Memory B cell (primary cell): ENCODE measurements around the gene FANK1.
A peak's percentile ranks its signal among the peaks of the same experiment; 100 is the strongest.

Source experiments
- ATAC-seq: fragments of 150-1000 bp; cut with Tn5 transposase; 2 replicates; pipeline ENCODE4 v1.10.0; 2021; ENCODE audit warnings: low read depth, mild to moderate bottlenecking, moderate library complexity
- DNase-seq, 2 donors: peaks; one replicate each; pipeline ENCODE4 v3.0.0; 2022; ENCODE audit warnings: low spot score in 2 of 2
- H3K27ac Mint-ChIP-seq: one replicate; pipeline ENCODE4 v1.8.0; 2022; ENCODE audit warnings: mild to moderate bottlenecking, moderate library complexity, mixed read lengths
- H3K27me3 Mint-ChIP-seq: one replicate; pipeline ENCODE4 v1.8.0; 2022; ENCODE audit warnings: mixed read lengths
- H3K36me3 Mint-ChIP-seq: one replicate; pipeline ENCODE4 v1.8.0; 2022; ENCODE audit warnings: mild to moderate bottlenecking, mixed read lengths
- H3K4me1 Mint-ChIP-seq: one replicate; pipeline ENCODE4 v1.8.0; 2022; ENCODE audit warnings: mixed read lengths
- H3K4me3 Mint-ChIP-seq: one replicate; pipeline ENCODE4 v1.8.0; 2022; ENCODE audit warnings: mild to moderate bottlenecking, moderate library complexity, mixed read lengths
- H3K9me3 Mint-ChIP-seq: one replicate; pipeline ENCODE4 v1.8.0; 2022; ENCODE audit warnings: mixed read lengths

Gene FANK1

DNA sequence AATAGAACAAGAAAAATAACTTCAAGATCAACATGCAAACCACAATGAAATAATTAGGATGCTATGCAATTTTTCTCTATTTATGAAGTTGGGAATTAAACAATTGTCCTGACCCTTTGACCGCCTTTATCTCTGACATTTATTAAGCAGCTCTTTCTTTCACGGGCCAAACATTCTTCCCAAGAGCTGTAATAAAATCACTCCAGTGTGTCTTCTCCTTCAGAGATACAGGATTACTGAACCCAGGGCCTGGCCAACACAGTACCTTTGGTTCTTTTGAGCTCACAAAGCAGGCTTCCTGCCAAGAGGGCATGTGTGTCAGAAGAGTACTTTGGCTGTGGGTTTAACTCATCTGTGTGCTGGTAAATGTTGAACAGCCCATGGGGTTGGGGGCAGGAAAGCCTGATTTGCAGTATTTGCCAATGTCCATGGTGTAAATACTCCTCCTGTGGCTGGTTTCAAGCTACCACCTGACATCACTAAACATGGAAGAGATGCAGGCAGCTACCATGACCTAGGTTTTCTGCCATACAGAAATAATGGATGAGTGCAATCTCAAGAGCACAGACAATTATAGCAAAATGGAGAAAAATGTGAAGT lies 121.7 kb downstream of the FANK1 start:
- H3K27ac Mint-ChIP-seq = no peak overlapping the region
- H3K27me3 Mint-ChIP-seq = peaks cover 7% of the 10 kb centered on the region
- H3K4me1 Mint-ChIP-seq = peaks cover 5% of the 10 kb centered on the region
- H3K4me3 Mint-ChIP-seq = no peak overlapping the region
- peaks cover 1% of the 10 kb centered on the region for H3K36me3 Mint-ChIP-seq
- DNase-seq (no peak), ATAC-seq (no peak)
- H3K9me3 Mint-ChIP-seq = no peaks in the 10 kb centered on the region

GRCh38 chr10:126021833-126022500 lies 125.6 kb downstream of the FANK1 start:
- DNase-seq (no peak), ATAC-seq (no peak)
- Mint-ChIP-seq H3K27ac (no peak overlapping the region), H3K9me3 (peaks cover 3% of the 10 kb centered on the region), H3K36me3 (peaks cover 3% of the 10 kb centered on the region), H3K4me1 (no peaks in the 10 kb centered on the region), H3K27me3 (peaks cover 5% of the 10 kb centered on the region), H3K4me3 (no peak overlapping the region)

GRCh38 chr10:126022841-126023240 lies 126.5 kb downstream of the FANK1 start:
- ATAC-seq = no peak
- H3K4me1 Mint-ChIP-seq = no peaks in the 10 kb centered on the region
- H3K4me3 Mint-ChIP-seq = no peak overlapping the region

DNA sequence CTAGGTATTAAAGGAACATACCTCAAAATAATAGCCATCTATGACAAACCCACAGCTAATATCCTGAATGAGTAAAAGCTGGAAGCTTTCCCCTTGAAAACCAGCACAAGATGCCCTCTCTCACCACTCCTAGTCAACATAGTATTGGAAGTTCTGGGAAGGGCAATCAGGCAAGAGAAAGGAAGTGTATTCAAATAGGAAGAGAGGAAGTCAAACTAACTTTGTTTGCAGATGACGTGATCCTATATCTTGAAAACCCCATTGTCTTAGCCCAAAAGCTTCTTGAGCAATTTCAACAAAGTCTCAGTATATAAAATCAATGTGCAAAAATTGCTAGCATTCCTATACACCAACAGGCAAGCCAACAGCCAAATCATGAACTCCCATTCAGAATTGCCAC lies 131.3 kb downstream of the FANK1 start:
- peaks cover 6% of the 10 kb centered on the region for H3K36me3 Mint-ChIP-seq
- peaks cover 9% of the 10 kb centered on the region for H3K9me3 Mint-ChIP-seq
- H3K4me3 Mint-ChIP-seq = no peak overlapping the region
- H3K27ac Mint-ChIP-seq = peak overlapping the region; percentile 10
- no peak for DNase-seq
- H3K4me1 Mint-ChIP-seq = no peaks in the 10 kb centered on the region
- H3K27me3 Mint-ChIP-seq = no peaks in the 10 kb centered on the region
- no peak for ATAC-seq

More at GRCh38 chr10:126022841-126023240, 126.5 kb downstream of the FANK1 start:
- Mint-ChIP-seq H3K36me3 (peaks cover 3% of the 10 kb centered on the region), H3K27me3 (peaks cover 5% of the 10 kb centered on the region), H3K9me3 (peaks cover 3% of the 10 kb centered on the region), H3K27ac (no peak overlapping the region)
- DNase-seq = no peak

GRCh38 chr10:126029999-126030398 lies 133.6 kb downstream of the FANK1 start:
- Mint-ChIP-seq H3K9me3 (peaks cover 11% of the 10 kb centered on the region), H3K27ac (no peak overlapping the region), H3K36me3 (peaks cover 6% of the 10 kb centered on the region), H3K27me3 (no peaks in the 10 kb centered on the region), H3K4me1 (no peaks in the 10 kb centered on the region), H3K4me3 (no peak overlapping the region)
- no peak for DNase-seq
- ATAC-seq = no peak

DNA sequence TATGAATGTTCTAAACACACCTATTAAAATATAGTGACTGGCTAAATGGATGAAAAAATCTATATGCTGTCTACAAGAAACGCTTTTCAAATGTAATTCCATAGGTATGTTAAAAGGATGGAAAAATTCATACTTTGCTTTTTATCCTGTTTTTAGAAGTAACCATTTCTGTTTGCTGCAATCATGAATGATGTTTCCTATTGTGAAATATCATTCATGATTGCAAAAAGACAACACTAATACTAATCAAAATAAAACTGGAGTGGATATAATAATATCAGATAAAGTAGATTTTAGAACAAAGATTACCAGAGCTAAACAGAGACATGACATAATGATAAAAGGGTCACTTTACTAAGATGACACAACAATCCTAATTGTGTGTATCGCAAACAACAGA lies 138.2 kb downstream of the FANK1 start:
- Mint-ChIP-seq H3K9me3 (peaks cover 3% of the 10 kb centered on the region), H3K4me3 (no peak overlapping the region), H3K27ac (no peak overlapping the region), H3K36me3 (no peaks in the 10 kb centered on the region), H3K27me3 (no peaks in the 10 kb centered on the region), H3K4me1 (peaks cover 17% of the 10 kb centered on the region)
- no peak for ATAC-seq
- no peak for DNase-seq

DNA sequence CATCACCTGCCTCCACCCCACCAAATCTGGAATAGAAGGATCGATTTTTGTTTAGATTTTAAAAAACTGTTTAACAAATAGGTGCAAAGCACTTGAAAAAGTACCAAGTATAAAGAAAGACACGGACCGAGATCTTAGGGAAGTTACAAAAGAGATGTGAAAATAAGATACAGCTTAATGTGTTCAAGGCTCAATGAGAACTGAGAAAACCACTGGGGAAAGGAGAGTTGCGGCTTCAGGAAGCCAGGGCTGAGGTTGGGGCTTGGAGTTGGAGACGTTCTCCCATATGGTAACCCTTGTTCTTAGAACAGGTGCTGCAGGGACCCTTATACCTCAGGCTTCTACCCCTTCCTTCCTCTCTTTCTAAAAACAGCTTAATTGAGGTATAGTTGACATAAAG lies 140.2 kb downstream of the FANK1 start:
- DNase-seq (no peak), ATAC-seq (peak; percentile 76)
- H3K4me1 Mint-ChIP-seq = peaks cover 29% of the 10 kb centered on the region
- H3K27ac Mint-ChIP-seq = peak overlapping the region; percentile 100
- H3K36me3 Mint-ChIP-seq = no peaks in the 10 kb centered on the region
- no peaks in the 10 kb centered on the region for H3K27me3 Mint-ChIP-seq
- H3K9me3 Mint-ChIP-seq = peaks cover 3% of the 10 kb centered on the region
- H3K4me3 Mint-ChIP-seq = no peak overlapping the region

- Mint-ChIP-seq H3K9me3 (peaks cover 3% of the 10 kb centered on the region), H3K4me1 (peaks cover 36% of the 10 kb centered on the region), H3K27ac (peak overlapping the region; percentile 100), H3K4me3 (no peak overlapping the region), H3K27me3 (no peaks in the 10 kb centered on the region), H3K36me3 (no peaks in the 10 kb centered on the region)
- ATAC-seq (no peak), DNase-seq (no peak)
These were observed 141.6 kb downstream of the FANK1 start for GRCh38 chr10:126037946-126038345.

DNA sequence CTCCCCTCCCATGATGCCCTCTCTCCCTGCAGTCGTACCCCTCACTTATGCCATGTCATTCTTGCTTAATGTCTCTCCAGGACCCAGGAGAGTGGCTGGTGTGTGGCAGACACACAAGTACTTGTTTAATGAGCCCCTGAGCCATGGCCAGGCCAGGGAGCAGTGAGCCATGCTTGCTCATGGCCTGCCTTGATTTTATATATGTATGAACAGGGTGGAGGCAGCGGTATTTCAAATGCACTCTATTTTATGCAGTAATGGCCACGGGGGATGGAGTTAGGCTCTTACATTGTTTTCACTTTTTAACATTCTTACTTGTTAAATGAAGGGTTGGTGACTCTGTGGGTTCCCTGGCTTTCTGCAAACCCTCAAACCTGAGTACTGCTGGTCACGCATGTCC lies 144.8 kb downstream of the FANK1 start:
- H3K9me3 Mint-ChIP-seq = no peaks in the 10 kb centered on the region
- H3K4me1 Mint-ChIP-seq = peaks cover 33% of the 10 kb centered on the region
- ATAC-seq (no peak), DNase-seq (no peak)
- no peaks in the 10 kb centered on the region for H3K36me3 Mint-ChIP-seq
- no peaks in the 10 kb centered on the region for H3K27me3 Mint-ChIP-seq
- peak overlapping the region; percentile 57 for H3K4me3 Mint-ChIP-seq
- peak overlapping the region; percentile 100 for H3K27ac Mint-ChIP-seq

- H3K4me3 Mint-ChIP-seq = peak overlapping the region; percentile 74
- peak overlapping the region; percentile 100 for H3K27ac Mint-ChIP-seq
- H3K27me3 Mint-ChIP-seq = no peaks in the 10 kb centered on the region
- peak; percentile 85 for ATAC-seq
- H3K4me1 Mint-ChIP-seq = peaks cover 26% of the 10 kb centered on the region
- no peaks in the 10 kb centered on the region for H3K9me3 Mint-ChIP-seq
- no peaks in the 10 kb centered on the region for H3K36me3 Mint-ChIP-seq
- DNase-seq = peak; percentile 80 to 93
These were observed 145.5 kb downstream of the FANK1 start for GRCh38 chr10:126041804-126042231.

DNA sequence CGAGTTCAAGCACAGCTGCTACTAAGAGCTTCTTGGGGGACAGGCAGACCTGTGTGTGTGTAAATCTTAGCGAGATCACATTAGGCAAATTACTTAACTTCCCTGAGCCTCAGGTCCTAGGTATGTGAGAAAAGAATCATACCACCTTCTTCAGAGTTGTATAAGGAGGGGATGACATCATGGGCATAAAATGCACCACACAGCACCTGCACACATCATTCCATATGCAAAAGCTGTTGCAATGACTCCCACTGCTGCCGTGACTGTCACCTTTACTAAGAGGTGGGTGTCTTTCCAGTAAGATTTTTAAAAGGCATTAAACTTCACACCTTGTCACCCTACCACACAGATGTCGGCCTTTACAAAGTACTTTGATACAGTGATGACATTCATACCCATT lies 146.0 kb downstream of the FANK1 start:
- Mint-ChIP-seq H3K4me1 (peaks cover 23% of the 10 kb centered on the region), H3K36me3 (no peaks in the 10 kb centered on the region), H3K4me3 (peak overlapping the region; percentile 74), H3K9me3 (no peaks in the 10 kb centered on the region), H3K27me3 (no peaks in the 10 kb centered on the region), H3K27ac (peak overlapping the region; percentile 100)
- ATAC-seq (peak; percentile 33), DNase-seq (no peak)

- H3K27me3 Mint-ChIP-seq = no peaks in the 10 kb centered on the region
- H3K36me3 Mint-ChIP-seq = no peaks in the 10 kb centered on the region
- DNase-seq (peak in 1 of 2 donors; percentile 30), ATAC-seq (no peak)
- peaks cover 22% of the 10 kb centered on the region for H3K4me1 Mint-ChIP-seq
- no peaks in the 10 kb centered on the region for H3K9me3 Mint-ChIP-seq
- H3K4me3 Mint-ChIP-seq = no peak overlapping the region
- peak overlapping the region; percentile 100 for H3K27ac Mint-ChIP-seq
These were observed 146.5 kb downstream of the FANK1 start for GRCh38 chr10:126042906-126043305.

GRCh38 chr10:126043389-126043788 lies 147.0 kb downstream of the FANK1 start:
- no peaks in the 10 kb centered on the region for H3K36me3 Mint-ChIP-seq
- DNase-seq = no peak
- ATAC-seq = no peak
- no peaks in the 10 kb centered on the region for H3K27me3 Mint-ChIP-seq
- peak overlapping the region; percentile 100 for H3K27ac Mint-ChIP-seq
- H3K4me1 Mint-ChIP-seq = peaks cover 22% of the 10 kb centered on the region
- no peak overlapping the region for H3K4me3 Mint-ChIP-seq
- H3K9me3 Mint-ChIP-seq = no peaks in the 10 kb centered on the region

GRCh38 chr10:126045861-126046260 lies 149.5 kb downstream of the FANK1 start:
- ATAC-seq = no peak
- H3K27ac Mint-ChIP-seq = no peak overlapping the region
- no peaks in the 10 kb centered on the region for H3K36me3 Mint-ChIP-seq
- no peak overlapping the region for H3K4me3 Mint-ChIP-seq
- H3K9me3 Mint-ChIP-seq = no peaks in the 10 kb centered on the region
- DNase-seq = no peak
- no peaks in the 10 kb centered on the region for H3K27me3 Mint-ChIP-seq
- peaks cover 12% of the 10 kb centered on the region for H3K4me1 Mint-ChIP-seq

DNA sequence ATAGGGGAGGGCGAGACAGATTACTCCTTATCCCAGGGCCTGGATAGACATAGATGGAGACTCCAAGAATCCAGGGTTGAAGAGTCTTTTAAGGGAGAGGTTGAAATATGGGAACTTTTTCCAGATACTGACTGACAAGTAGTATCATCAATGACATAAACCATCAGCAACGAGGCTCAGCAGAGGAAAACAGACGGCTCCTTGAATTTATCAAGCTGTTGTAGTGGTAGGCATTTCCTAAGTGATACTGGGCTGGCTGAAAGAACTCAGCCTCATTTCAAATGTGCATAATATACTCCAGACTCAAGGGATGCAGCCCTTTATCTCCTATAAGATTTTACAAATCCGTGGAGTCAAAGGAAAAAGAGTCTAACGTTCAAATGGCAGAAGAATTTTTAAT lies 150.5 kb downstream of the FANK1 start:
- Mint-ChIP-seq H3K27ac (no peak overlapping the region), H3K9me3 (no peaks in the 10 kb centered on the region), H3K4me1 (peaks cover 7% of the 10 kb centered on the region), H3K36me3 (peaks cover 1% of the 10 kb centered on the region), H3K27me3 (peaks cover 7% of the 10 kb centered on the region), H3K4me3 (no peak overlapping the region)
- ATAC-seq = no peak
- DNase-seq = no peak
